Hypothalamus (tissue), 51 donors: ENCODE results near the gene ZNF776.
"Not testable (repeated sequence)": the region's sequence is repeated elsewhere in the genome, so short reads cannot be mapped to it uniquely, and the experiment has no call there.

Experiments used
- DNase-seq, 51 donors: peaks; one replicate each; lab custom pipeline; 2025; lab: John Stamatoyannopoulos, UW

The ZNF776 gene

DNA sequence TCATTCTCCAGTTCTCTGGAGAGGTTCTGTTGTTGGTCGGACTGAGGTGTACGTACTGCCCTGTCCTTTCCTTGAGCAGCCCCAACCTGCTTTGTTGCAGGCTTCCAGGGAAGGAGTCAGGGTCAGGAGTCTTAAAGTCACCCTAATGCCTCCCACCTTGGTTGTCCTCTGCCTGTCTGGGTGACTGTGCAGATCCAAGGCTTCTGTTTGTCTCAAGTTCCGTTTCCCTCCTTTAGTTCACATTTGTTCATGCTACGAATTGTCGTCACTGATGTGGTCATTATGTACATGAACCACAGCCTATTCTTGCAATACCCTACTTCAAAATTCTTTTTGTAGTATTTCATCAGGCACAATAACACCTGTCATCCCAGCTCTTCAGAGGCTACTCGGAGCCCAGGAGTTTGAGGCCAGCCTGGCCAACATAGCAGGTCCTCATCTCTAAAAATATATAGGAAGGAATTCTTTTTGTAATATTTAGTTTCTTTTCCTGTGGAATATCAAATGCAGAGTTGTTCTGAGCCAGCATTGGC lies 30.2 kb downstream of the ZNF776 start:
- no peak for DNase-seq

DNA sequence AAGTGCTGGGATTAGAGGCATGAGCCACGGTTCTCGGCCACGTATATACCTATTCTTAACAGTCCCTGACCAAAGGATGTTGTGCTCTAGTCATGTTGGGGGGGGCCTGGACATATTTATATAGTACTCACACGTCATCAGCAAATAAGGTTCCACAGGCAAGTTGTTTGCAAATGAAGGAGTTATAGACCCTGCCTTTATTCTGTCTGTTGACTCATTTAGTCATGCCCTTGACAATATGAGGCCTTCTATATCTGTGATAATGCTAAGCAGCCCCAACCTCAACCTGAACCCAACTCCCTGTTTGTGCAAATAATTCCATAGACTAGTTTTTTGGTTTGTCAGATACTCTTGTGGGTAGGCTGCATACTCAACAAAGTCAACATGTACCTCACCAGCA lies 31.7 kb downstream of the ZNF776 start:
- DNase-seq: no peak

DNA sequence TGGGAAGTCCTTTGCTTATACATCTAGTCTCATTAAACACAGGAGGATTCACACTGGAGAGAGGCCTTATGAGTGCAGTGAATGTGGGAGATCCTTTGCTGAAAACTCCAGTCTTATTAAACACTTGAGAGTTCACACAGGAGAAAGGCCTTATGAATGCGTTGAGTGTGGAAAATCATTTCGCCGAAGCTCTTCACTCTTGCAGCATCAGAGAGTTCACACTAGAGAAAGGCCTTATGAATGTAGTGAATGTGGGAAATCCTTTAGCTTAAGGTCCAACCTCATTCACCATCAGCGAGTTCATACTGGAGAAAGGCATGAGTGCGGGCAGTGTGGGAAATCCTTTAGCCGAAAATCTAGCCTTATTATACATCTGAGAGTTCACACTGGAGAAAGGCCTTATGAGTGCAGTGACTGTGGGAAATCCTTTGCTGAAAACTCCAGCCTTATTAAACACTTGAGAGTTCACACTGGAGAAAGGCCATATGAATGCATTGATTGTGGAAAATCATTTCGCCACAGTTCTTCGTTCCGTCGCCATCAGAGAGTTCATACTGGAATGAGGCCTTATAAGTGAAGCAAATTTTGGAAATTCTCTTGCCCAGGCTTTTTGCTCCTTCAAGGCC lies 32.7 kb downstream of the ZNF776 start:
- DNase-seq: no peak

DNA sequence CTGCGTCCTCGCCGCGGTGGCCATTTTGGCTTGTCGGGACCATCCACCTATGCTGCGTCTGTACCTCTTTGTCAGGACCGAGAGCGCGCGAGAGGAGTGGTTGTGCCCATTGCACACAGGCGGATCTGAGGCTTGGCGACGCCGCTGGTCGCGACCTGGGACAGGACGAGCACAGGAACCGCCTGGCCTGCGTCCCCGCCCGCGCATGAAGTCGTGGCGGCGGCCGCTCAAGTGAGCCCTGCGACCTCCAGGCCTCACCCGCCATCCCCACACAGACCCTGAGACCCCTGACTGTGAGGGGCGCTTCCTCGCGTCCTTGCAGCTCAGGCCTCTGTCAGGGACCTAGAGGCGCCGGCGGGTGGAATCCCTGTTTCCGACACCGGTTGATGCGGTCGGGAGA lies 39.7 kb downstream of the ZNF776 start:
- DNase-seq: no peak

DNA sequence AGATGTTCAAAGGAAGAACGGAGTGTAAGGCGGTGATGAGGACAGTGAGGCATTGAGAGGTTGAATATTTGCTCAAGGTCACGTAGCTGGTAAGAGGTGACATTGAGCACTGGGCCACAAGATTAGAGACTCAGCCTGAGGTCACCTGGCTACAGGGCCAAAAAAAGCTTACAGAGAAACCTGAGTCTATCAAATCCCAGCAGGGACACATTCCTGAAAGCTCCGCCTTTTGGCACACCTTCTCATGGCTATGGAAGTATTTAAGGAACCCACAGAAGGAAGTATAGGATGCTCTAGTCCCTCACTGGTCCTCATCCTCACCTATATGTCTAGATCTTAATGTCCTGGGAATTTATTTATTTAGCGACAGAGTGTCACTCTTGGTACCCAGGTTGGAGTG lies 40.3 kb downstream of the ZNF776 start:
- DNase-seq: no peak

DNA sequence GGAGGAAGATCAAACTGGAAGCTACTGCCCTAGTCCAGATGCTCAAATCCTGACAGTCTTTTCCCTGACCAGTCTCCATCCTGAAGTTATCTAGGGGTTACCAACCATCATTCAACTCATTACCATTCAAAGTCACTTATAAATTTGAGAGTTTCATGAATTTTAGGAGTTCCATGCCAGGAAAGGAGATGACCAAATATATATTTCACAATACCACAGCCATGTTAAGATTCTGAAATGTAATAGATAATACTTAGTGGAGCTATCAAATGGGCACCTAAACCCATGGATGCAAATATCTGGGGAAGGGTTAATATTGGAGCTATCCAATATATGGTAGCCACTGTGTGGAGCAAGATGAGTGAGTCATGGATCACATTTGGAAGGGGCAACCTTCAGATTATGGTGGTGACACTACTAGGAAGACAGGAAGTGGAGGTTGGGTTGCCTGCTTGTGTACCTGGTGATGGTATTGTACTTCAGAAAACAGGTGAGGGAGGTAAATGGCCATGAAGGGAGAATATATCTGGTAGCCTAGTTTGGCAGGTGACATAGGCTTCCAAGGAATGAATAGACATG lies 41.6 kb downstream of the ZNF776 start:
- no peak for DNase-seq

DNA sequence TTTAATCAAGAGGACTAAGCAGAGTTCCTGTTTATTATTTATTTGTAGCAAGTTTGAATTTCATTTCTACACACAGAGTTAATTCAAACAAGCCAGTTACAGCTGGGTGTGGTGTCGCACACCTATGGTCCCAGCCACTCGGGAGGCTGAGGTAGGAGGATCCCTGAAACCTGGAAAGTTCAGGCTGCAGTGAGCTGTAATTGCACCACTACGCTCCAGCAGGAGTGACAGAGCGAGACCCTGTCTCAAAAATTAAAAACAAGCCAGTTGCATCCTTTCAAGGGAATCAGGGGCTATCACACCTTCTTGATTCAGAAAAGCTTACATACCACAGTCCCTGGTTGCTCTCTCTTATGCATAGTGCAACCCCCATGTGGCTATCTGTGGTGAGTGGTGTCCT lies 42.7 kb downstream of the ZNF776 start:
- no peak for DNase-seq

DNA sequence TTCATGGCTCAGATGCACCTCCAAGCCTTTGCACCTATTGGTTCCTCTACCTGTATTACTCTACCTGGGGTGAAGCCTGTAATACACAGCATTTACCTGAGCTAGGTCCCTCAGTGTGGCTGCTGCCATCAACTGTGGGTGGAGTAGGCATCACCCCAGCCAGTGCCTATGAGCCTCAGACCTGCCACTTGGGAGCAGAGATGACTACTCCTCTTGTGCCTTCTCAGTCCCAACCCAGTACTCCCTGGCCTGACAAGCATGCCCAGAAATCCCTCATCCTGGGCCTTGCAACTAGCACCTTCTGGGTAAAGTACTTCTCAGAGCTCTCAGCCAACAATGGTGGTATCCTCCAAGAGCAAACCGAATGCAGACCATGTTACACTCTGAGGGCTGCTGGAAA lies 50.0 kb downstream of the ZNF776 start:
- not testable (repeated sequence) for DNase-seq

DNA sequence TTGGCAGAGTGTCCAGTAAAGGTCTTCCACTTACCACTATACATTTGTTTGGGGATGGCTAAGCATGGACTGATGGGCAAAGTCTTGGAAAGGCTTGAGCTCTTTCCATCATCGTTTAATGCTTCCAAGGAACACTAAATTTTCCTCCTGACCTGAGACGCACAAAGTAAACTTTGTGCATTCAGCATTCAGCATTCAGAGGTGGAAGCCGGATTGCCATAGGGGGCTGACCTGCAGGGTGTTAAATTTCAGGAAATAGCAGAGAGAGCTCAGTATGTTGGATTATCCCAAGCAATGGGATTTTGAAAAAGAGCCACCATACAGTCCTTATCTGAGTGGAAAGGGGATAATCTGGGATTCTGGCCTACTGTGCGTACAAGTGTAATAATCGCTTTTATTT lies 54.1 kb downstream of the ZNF776 start:
- no peak for DNase-seq

DNA sequence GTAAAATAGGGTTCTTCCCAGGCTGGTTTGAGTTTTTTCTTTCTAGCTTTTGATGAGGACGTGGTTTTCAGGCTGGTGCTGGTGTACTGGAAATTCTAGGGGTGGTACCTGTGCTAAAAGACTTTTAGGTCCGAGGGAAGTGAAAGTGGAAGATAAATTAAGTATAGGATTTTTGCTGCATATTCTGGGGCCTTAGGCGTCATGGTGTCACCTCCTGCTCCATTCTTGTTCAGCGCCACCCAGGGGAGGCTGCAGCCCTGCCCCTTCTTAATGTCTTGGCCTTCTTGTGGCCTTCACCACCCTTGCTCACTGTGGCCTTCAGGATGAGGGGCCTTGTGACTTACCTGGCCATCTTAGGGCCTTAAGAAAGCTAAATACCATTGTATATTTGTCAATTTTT lies 55.7 kb downstream of the ZNF776 start:
- DNase-seq: no peak

DNA sequence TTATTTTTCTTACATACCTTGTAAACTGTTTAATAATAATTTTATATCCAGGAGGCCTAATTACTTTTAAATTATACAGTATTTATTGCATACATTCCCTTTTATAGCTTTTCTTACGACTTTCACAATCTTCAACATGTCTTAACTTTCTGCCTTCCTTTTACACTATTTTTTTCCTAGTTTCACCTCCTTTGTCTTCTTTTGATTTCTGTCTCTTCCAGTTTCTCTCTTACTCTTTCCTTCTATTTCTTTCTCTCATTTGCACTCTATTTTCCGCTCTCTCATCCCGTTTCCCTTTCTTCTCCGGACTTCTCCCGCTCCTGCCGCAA lies 56.6 kb downstream of the ZNF776 start:
- no peak for DNase-seq

DNA sequence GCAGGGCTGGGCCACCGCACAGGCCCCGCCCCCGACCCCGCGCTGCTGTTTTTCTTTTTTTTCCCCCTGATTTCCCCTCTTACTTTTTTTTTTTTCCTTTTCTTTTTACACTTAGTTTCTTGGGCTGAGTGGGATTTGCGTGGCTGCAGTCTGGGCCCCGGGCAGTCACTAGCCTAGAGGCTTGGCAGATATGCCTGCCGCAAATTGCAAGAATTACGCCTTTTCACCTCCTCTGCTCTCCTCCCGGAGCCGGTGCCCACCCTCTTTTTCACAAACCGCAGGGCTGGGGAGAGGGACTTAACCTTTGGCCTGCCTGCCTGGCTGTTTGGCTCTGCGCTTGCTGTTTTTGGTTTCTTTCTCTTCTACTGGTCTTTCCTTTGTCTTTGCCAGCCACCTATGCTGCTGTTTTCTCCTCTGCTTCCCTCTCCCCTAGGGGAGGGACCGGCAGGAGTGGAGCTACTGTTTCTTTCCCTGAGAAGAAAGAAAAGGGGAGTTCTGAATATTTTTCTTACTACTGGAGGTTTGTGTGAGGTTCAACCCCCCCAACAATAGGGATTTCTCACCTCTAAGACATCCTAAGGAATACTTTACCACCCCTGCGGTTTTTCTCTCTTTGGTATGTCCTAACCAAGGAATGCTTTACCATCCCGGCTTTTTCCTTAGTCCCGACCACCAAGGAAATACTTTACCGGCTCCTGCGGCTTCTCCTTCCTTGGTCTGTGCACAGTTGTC lies 57.1 kb downstream of the ZNF776 start:
- peak in 12 of 51 donors; percentile 1 to 21 (median 5) for DNase-seq

DNA sequence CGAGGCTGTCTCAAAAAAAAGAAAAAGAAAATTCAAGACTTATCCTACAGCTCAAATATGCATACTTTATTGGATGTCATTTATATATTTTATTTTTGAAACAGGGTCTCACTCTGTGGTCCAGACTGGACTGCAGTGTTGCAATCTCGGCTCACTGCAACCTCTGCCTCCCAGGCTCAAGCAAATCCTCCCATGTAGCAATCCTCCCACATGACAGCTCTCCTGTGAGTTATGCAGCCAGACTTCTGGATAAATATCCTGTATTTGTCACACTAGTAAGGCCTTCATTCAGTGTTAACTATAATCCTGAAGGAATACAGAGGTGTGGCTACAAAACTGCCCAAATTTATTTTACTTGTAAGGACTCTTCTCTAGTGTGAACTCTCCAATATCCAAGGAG lies 60.9 kb downstream of the ZNF776 start:
- no peak for DNase-seq
